HEK293 (cell line): Measurements from ENCODE around the gene MARK2.
A peak's percentile ranks its signal among the peaks of the same experiment; 100 is the strongest.

Source experiments
- CTCF ChIA-PET: fragments of 350-600 bp; formaldehyde crosslinking; extraction: SDS; loops from one replicate; lab custom pipeline; 2021; ENCODE audit warnings: antibody characterized with exemption; lab: Yijun Ruan, JAX
- POLR2A ChIA-PET: fragments of 300-600 bp; formaldehyde crosslinking; extraction: SDS; loops from one replicate; lab custom pipeline; 2020; ENCODE audit warnings: antibody characterized with exemption, inconsistent platforms; lab: Yijun Ruan, JAX
- H3K27ac ChIP-seq: fragments of 200-500 bp; sonication (Bioruptor generic); 2 replicates; pipeline ENCODE4 v1.5.1; 2014; ENCODE audit warnings: low read depth, low read length, control low read depth, inconsistent platforms; ENCODE audit errors: extremely low read depth
- H3K36me3 ChIP-seq, 2 experiments: fragments of 200-500 bp in 1 of 2; sonication (Bioruptor generic) in 1 of 2; 1 replicate in 1 of 2; 2 replicates in 1 of 2; pipeline ENCODE4 v1.5.1; 2014 to 2017; ENCODE audit warnings: inconsistent platforms in 2 of 2, low read length in 2 of 2; ENCODE audit not compliant: control insufficient read depth in 2 of 2, insufficient read depth in 1 of 2
- H3K4me1 ChIP-seq: fragments of 200-500 bp; sonication (Bioruptor generic); 2 replicates; pipeline ENCODE4 v1.5.1; 2014; ENCODE audit warnings: mild to moderate bottlenecking, low read length, inconsistent platforms; ENCODE audit not compliant: control insufficient read depth, insufficient read depth
- H3K4me3 ChIP-seq: 2 replicates; pipeline ENCODE4 v1.5.1; 2011; ENCODE audit warnings: low read depth, mild to moderate bottlenecking, control low read depth, low read length, moderate library complexity
- H3K9me3 ChIP-seq: fragments of 200-500 bp; sonication (Bioruptor generic); 2 replicates; pipeline ENCODE4 v1.5.1; 2014; ENCODE audit warnings: low read depth, low read length, inconsistent platforms; ENCODE audit not compliant: control insufficient read depth, insufficient read depth
- SETDB1 ChIP-seq: IDR thresholded peaks from one replicate; pipeline ENCODE4 v1.6.1; 2017; ENCODE audit warnings: mild to moderate bottlenecking, low read length, moderate library complexity, mixed read lengths; ENCODE audit not compliant: insufficient read length
- ZNF132 ChIP-seq: fragments of 450-650 bp; formaldehyde crosslinking; IDR thresholded peaks from 2 replicates; pipeline ENCODE4 v1.5.1; 2017; ENCODE audit warnings: missing biosample characterization, missing genetic modification characterization, borderline replicate concordance
- ZNF311 ChIP-seq: fragments of 450-650 bp; formaldehyde crosslinking; IDR thresholded peaks from 2 replicates; pipeline ENCODE4 v1.5.1; 2017; ENCODE audit warnings: missing biosample characterization, missing genetic modification characterization, borderline replicate concordance
- ZNF324 ChIP-seq: fragments of 450-650 bp; formaldehyde crosslinking; IDR thresholded peaks from 2 replicates; pipeline ENCODE4 v1.5.1; 2016; ENCODE audit warnings: missing biosample characterization, missing genetic modification characterization
- ZNF341 ChIP-seq: fragments of 450-650 bp; formaldehyde crosslinking; IDR thresholded peaks from 2 replicates; pipeline ENCODE4; 2016; ENCODE audit warnings: low read depth, missing biosample characterization, missing genetic modification characterization
- ZNF366 ChIP-seq: fragments of 450-650 bp; formaldehyde crosslinking; conservative IDR thresholded peaks from 2 replicates; pipeline ENCODE4 v1.5.1; 2016; ENCODE audit warnings: missing biosample characterization, missing genetic modification characterization
- ZNF596 ChIP-seq: fragments of 450-650 bp; IDR thresholded peaks from 2 replicates; pipeline ENCODE4 v1.5.0; 2018; ENCODE audit warnings: missing biosample characterization, mild to moderate bottlenecking, missing genetic modification characterization, moderate library complexity
- ZNF610 ChIP-seq: fragments of 450-650 bp; formaldehyde crosslinking; IDR thresholded peaks from 2 replicates; pipeline ENCODE4 v1.5.1; 2016; ENCODE audit warnings: missing biosample characterization, missing genetic modification characterization, borderline replicate concordance
- ZNF76 ChIP-seq: fragments of 450-650 bp; formaldehyde crosslinking; IDR thresholded peaks from 2 replicates; pipeline ENCODE4; 2016; ENCODE audit warnings: low read depth, missing biosample characterization, missing genetic modification characterization, borderline replicate concordance
- ZNF768 ChIP-seq: fragments of 450-650 bp; formaldehyde crosslinking; IDR thresholded peaks from 2 replicates; pipeline ENCODE4 v1.5.1; 2018; ENCODE audit warnings: missing biosample characterization, mild to moderate bottlenecking, missing genetic modification characterization
- TF ChIP-seq, protein P1 (sequence below): fragments of 450-650 bp; formaldehyde crosslinking; IDR thresholded peaks from 2 replicates; pipeline ENCODE4 v1.5.1; 2016; ENCODE audit warnings: missing biosample characterization, missing genetic modification characterization, low read depth
- TF ChIP-seq, protein P2 (sequence below): fragments of 450-650 bp; formaldehyde crosslinking; IDR thresholded peaks from 2 replicates; pipeline ENCODE4 v1.5.1; 2016; ENCODE audit warnings: missing biosample characterization, missing genetic modification characterization
- TF ChIP-seq, protein P3 (sequence below): fragments of 450-650 bp; formaldehyde crosslinking; IDR thresholded peaks from 2 replicates; pipeline ENCODE4 v1.5.1; 2016; ENCODE audit warnings: missing biosample characterization, missing genetic modification characterization
- TF ChIP-seq, protein P4 (sequence below): fragments of 450-650 bp; formaldehyde crosslinking; IDR thresholded peaks from 2 replicates; pipeline ENCODE4 v1.5.1; 2016; ENCODE audit warnings: missing biosample characterization, missing genetic modification characterization

MARK2 gene

DNA sequence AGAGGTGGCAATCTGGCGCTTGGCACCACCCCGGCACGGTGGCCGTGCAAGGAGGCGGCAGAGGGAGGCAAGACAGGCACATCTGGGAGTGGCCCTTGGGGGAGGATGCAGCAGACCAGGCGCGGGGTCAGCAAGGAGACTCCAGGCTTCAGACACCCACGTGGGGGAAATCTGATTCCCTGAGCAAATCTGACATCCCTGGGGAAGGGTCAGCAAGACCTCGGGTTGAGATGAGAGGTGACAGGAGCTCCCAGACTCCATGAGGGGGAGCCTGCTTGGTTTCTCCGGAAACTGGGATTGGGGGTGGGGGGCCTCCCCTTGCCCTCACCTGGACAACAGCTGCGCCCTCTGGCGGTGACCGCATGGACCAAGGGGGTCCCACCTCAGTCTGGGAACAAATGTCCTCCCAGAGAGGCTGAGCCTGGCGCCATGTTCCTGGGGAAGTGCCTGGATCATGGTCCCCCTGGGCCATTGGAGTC lies 82.1 kb downstream of the MARK2 start:
- no peak overlapping the region for H3K4me3 ChIP-seq
- H3K9me3 ChIP-seq: no peaks in the 10 kb centered on the region
- no peak for TF ChIP-seq ZNF768 (tag by site-specific recombination)
- TF ChIP-seq, protein P1, sequence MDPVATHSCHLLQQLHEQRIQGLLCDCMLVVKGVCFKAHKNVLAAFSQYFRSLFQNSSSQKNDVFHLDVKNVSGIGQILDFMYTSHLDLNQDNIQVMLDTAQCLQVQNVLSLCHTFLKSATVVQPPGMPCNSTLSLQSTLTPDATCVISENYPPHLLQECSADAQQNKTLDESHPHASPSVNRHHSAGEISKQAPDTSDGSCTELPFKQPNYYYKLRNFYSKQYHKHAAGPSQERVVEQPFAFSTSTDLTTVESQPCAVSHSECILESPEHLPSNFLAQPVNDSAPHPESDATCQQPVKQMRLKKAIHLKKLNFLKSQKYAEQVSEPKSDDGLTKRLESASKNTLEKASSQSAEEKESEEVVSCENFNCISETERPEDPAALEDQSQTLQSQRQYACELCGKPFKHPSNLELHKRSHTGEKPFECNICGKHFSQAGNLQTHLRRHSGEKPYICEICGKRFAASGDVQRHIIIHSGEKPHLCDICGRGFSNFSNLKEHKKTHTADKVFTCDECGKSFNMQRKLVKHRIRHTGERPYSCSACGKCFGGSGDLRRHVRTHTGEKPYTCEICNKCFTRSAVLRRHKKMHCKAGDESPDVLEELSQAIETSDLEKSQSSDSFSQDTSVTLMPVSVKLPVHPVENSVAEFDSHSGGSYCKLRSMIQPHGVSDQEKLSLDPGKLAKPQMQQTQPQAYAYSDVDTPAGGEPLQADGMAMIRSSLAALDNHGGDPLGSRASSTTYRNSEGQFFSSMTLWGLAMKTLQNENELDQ (tag by site-specific recombination): no peak
- TF ChIP-seq, protein P2, sequence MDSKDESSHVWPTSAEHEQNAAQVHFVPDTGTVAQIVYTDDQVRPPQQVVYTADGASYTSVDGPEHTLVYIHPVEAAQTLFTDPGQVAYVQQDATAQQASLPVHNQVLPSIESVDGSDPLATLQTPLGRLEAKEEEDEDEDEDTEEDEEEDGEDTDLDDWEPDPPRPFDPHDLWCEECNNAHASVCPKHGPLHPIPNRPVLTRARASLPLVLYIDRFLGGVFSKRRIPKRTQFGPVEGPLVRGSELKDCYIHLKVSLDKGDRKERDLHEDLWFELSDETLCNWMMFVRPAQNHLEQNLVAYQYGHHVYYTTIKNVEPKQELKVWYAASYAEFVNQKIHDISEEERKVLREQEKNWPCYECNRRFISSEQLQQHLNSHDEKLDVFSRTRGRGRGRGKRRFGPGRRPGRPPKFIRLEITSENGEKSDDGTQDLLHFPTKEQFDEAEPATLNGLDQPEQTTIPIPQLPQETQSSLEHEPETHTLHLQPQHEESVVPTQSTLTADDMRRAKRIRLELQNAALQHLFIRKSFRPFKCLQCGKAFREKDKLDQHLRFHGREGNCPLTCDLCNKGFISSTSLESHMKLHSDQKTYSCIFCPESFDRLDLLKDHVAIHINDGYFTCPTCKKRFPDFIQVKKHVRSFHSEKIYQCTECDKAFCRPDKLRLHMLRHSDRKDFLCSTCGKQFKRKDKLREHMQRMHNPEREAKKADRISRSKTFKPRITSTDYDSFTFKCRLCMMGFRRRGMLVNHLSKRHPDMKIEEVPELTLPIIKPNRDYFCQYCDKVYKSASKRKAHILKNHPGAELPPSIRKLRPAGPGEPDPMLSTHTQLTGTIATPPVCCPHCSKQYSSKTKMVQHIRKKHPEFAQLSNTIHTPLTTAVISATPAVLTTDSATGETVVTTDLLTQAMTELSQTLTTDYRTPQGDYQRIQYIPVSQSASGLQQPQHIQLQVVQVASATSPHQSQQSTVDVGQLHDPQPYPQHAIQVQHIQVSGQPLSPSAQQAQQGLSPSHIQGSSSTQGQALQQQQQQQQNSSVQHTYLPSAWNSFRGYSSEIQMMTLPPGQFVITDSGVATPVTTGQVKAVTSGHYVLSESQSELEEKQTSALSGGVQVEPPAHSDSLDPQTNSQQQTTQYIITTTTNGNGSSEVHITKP (tag by site-specific recombination): no peak
- TF ChIP-seq ZNF610 (tag by site-specific recombination): no peak
- 0 out of 2 replicates have a peak, but pooled peaks have one; percentile 61 for TF ChIP-seq ZNF341 (tag by site-specific recombination)
- CTCF ChIA-PET: interaction anchor here (0.7 to 2.4 kb wide), 4 partner anchors 9 to 24 kb away, joined by 3 to 9 read pairs (median 6); no protein-coding TSS in a partner anchor
- POLR2A ChIA-PET: interaction anchor here (0.6 kb wide), 1 partner anchor 537 kb away, joined by 3 read pairs; no protein-coding TSS in a partner anchor
- peaks cover 4% of the 10 kb centered on the region for H3K4me1 ChIP-seq
- H3K27ac ChIP-seq: no peak overlapping the region
- H3K36me3 ChIP-seq: no peaks in the 10 kb centered on the region

DNA sequence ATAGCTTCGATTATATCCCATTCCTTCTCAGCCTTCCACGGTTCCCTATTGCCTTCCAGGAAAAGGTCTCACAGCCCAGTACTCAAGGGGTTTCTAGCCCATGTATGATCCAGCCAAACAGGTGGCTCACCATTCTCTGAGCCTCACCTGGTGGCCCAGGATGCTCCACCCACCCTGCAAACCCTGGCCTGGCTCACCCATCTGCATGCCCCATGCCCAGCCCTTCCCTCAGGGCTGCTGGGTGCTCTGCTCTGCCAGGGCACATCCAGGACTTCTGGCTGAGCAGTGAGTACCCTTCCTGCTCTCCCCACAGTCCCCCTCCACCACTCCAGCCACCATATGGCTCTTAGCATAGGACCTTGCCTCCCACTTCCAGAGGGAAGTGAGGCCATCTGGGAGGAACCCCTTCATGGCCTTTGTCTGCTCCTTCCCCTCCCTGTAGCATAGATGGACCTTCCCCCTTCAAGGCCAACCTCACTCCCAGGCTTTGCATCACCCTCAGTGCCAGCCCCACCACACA lies 83.8 kb downstream of the MARK2 start:
- CTCF ChIA-PET: no interaction called here
- TF ChIP-seq, protein P2 (tag by site-specific recombination): peak; percentile 45; the same call in 1 of the 2 replicates
- no peak for TF ChIP-seq SETDB1
- TF ChIP-seq, all 188 proteins: peak for 1
- POLR2A ChIA-PET: no interaction called here
- Histone ChIP-seq H3K4me1 (peaks cover under 1% of the 10 kb centered on the region), H3K9me3 (no peaks in the 10 kb centered on the region), H3K36me3 (no peaks in the 10 kb centered on the region), H3K27ac (no peak overlapping the region), H3K4me3 (no peak overlapping the region)

DNA sequence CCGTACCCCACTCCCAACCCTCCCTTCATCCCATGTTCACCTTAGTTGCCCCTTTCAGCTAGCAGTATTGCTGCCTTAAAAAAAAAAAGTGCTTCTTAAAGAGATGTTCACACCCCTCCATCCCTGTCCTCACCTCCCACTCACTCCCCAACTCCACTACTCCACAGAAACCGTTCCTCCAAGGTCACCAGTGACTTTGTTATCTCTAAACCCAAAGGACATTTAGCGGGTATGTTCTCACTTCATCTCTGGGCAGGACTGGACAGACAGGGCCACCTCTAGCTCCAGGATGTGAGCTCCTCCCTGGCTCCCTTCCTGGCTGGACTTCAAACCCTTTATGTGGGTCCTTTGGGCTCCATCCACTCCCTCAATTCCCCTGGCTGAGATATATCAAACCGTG lies 84.4 kb downstream of the MARK2 start:
- ChIA-PET CTCF (interaction anchor here (0.5 to 0.7 kb wide), 3 partner anchors 12 to 36 kb away, joined by 3 to 7 read pairs (median 3); no protein-coding TSS in a partner anchor), POLR2A (no interaction called here)
- no peaks in the 10 kb centered on the region for H3K36me3 ChIP-seq
- H3K4me1 ChIP-seq: no peaks in the 10 kb centered on the region; the same call in 1 of the 2 replicates
- no peaks in the 10 kb centered on the region for H3K9me3 ChIP-seq
- no peak overlapping the region for H3K27ac ChIP-seq
- H3K4me3 ChIP-seq: no peak overlapping the region
- TF ChIP-seq, protein P3, sequence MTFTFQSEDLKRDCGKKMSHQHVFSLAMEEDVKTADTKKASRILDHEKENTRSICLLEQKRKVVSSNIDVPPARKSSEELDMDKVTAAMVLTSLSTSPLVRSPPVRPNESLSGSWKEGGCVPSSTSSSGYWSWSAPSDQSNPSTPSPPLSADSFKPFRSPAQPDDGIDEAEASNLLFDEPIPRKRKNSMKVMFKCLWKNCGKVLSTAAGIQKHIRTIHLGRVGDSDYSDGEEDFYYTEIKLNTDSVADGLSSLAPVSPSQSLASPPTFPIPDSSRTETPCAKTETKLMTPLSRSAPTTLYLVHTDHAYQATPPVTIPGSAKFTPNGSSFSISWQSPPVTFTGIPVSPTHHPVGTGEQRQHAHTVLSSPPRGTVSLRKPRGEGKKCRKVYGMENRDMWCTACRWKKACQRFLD (tag by site-specific recombination): no peak
- TF ChIP-seq ZNF324 (no peak), ZNF76 (tag by site-specific recombination) (no peak), ZNF596 (tag by site-specific recombination) (no peak), ZNF311 (no peak), ZNF132 (tag by site-specific recombination) (no peak), ZNF366 (tag by site-specific recombination) (no peak)
- TF ChIP-seq, protein P4, sequence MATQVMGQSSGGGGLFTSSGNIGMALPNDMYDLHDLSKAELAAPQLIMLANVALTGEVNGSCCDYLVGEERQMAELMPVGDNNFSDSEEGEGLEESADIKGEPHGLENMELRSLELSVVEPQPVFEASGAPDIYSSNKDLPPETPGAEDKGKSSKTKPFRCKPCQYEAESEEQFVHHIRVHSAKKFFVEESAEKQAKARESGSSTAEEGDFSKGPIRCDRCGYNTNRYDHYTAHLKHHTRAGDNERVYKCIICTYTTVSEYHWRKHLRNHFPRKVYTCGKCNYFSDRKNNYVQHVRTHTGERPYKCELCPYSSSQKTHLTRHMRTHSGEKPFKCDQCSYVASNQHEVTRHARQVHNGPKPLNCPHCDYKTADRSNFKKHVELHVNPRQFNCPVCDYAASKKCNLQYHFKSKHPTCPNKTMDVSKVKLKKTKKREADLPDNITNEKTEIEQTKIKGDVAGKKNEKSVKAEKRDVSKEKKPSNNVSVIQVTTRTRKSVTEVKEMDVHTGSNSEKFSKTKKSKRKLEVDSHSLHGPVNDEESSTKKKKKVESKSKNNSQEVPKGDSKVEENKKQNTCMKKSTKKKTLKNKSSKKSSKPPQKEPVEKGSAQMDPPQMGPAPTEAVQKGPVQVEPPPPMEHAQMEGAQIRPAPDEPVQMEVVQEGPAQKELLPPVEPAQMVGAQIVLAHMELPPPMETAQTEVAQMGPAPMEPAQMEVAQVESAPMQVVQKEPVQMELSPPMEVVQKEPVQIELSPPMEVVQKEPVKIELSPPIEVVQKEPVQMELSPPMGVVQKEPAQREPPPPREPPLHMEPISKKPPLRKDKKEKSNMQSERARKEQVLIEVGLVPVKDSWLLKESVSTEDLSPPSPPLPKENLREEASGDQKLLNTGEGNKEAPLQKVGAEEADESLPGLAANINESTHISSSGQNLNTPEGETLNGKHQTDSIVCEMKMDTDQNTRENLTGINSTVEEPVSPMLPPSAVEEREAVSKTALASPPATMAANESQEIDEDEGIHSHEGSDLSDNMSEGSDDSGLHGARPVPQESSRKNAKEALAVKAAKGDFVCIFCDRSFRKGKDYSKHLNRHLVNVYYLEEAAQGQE: no peak
